HG02981 (cell line): ENCODE results near the gene LIMK1.

Source experiments
- ATAC-seq: cut with Tn5 transposase; IDR thresholded peaks from one replicate; pipeline ENCODE4 v1.9.1; 2021; ENCODE audit warnings: mild to moderate bottlenecking, moderate library complexity; ENCODE audit not compliant: unreplicated experiment

LIMK1 gene

DNA sequence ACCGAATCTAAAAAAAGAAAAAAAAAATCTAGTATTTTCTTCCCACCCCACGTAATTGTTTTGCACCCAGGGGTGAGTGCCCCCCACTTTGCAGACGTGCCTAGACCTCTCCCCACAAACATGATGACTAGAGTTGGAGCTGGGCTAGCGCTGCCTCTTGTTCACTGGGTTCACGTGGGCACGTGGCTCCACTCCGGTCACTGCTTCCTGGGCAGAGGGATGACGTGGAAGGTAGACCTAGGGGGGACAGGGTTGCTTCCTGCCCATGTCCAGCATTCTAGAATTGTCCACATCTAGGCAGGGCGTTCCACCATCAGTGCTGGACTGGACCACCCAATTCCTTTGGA, 861 bp upstream of the LIMK1 start:
- no peak for ATAC-seq

DNA sequence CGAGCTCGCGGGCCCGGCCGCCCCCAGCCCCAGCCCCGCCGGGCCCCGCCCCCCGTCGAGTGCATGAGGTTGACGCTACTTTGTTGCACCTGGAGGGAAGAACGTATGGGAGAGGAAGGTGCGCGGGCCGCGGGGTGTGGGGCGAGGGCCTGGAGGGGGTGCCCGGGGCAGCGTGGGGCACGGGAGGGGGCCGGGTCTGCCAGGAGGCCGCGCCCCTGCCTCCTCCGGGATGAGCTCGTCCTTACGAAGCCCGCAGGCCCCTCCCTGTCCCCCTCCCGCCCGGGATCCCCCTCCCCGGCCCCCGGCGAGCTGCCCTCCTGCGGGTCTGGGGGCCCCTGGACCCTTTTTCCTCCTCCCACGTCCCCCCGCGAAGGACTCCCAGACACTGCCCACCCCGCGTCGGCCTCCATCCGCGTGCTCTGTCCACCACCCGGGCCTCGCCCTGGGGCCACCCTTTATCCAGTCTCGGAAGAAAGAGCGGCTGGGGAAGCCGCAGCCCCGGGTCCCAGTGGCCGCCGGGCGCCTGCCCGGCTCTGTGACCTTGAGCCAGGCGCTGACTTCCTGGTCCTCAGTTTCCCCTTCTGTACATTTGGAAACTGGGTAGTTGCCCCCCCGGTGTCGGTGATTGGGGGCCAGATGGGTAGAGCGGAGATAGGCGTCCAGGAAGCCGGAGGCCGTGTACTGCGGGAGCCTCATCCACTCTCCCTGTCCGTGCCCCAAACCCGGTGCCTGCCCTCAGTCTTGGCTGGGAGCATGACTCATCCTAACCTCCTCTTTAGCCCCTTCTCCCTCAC, 521 bp downstream of the LIMK1 start:
- peak; percentile 51 for ATAC-seq

DNA sequence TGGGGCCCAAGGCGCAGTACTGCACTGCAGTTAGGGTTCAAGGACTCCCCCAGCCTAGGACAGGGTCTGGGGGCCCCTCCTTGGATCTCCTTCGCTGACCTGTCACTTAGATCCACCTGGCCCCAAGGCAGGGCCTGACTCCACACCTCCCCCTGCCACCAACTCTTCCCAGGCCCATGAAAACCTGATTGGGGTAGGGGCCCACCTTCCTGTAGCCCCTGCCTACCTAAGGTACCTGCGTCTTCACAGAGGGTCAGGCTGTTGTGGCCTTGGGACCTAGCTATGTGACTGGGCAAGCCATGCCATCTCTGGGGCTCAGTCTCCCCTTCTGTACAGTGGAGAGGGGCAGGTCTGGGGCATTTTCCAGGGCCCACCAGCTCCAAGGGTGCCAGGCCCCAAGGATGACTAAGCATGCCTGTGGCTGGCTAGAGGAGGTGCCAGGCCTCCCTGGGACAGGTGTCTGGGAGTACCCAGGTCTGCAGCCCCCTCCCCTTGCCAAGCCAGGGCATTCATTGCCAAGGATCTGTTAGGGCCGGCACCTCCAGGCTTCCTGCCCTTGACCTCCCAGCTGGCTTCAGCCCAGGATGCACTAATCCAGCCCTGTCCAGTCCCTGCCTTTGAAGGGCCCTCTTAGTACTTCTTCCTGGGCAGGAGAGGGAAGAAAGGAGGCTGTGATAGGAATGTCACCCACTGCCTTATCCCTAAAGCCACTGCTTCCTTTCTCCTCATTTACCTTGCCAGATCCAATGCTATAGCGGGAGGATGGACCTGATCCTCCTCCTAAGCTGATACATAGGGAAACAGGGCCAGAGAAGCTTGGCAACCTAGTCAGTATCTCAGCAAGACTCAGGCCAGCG, 1.3 kb downstream of the LIMK1 start:
- ATAC-seq = no peak

DNA sequence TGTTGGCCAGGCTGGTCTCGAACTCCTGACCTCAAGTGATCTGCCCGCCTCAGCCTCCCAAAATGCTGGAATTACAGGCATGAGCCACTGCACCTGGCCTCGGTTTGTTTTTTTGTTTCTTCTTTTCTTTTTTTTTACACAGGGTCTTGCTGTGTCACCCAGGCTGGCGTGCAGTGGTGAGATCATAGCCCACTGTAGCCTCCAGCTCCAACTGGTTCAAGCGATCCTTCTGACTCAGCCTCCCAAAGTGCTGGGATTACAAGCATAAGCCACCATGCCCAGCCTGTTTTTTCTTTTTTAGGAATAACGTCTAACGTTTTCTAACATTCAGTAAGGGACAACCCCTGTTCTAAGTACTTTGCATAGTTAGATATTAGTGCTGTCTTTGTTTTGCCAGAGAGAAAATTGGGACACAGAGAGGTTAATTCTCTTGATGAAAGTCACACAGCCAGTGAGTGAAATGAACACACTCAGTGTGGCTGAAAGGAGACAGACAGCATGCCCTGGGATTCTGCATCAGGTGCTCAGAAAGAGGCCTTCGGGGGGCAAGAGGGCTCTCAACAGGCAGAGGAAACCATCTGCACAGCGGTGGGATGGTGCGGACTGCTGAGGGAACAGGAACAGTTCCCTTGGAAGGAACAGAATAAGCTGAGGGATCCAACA, 4.3 kb downstream of the LIMK1 start:
- no peak for ATAC-seq

DNA sequence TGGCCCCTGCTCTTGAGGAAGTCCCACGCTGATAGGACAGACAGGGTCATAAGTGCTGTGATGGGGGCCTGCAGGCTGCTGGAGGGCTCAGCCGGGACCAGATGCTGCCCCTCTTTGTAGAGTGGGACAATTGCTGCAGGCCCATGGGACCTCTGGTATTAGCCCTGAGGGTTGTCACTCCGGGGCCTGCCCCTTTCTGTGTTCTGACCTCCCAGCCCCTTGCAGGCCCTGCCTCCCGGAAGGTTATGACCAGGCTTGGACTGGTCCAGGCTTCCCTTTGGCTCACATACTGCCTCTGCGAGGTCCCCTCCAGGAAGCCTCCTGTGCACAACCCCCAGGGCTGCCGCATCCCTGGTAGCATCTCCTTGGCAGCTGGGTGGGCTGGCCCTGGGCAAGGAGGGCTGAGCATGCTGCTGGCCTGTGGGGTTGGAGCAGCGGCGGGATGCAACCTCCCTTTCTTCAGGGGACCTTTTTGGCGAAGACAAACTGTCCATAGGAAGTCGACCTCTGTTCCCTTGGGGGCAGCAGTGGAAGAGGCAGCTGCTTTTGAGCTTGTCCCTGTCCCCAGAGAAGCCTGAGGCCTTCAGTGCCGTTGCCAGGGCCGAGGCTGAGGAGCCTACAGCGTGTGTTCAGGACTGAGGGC, 8.8 kb downstream of the LIMK1 start:
- no peak for ATAC-seq

DNA sequence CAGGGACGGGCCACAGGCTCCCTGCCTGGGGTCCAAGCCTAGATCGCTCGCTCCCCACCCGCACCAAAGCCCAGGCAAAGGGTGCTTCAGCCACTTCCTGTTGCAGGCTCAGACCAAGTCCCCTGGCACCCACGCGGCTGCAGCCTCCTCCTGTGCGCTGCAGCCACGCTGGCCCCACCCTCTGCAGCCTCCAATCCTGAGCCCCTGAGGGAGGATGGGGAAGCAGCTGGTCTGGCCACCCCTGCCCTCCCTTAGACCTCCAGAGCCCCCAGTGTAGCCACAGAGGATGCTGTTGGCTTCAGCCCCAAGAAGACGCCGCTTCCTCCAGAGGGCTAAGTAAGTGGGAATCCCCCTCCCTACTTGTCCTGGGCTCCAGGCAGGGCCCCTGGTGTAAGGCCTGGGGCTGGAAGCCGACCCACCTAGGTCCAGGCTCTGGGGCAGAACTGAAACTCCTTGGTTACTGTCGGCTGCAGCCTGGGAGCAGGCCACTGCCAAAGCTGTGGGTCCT, 9.4 kb downstream of the LIMK1 start:
- ATAC-seq = peak; percentile 55

DNA sequence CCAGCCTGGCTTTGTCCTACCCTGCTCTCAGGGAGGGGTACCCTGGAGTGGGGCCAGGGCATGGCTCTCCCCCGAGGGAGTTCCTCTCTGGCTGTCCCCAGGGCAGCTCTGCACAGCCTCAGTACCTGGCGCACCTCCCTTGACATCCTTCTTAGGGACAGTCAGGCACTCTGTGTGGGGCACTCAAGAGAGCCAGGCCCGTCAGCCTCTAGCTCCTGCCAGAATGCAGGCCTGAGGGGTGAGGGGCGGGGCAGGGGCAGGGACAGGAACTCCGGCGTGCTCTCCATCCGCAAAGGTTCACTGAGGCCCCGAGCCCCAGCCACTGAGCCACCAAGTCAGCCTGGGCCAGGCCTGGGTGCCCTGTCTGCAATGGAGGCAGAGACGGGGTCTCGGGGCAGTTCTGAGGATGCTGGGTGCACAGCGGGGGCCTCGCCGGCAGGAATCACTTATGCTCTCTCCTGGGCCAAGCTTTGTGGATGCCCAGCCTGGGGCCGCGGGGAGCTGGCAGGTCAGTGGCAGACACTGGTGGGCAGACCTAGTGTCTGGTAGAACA, 10.1 kb downstream of the LIMK1 start:
- peak; percentile 14 for ATAC-seq

DNA sequence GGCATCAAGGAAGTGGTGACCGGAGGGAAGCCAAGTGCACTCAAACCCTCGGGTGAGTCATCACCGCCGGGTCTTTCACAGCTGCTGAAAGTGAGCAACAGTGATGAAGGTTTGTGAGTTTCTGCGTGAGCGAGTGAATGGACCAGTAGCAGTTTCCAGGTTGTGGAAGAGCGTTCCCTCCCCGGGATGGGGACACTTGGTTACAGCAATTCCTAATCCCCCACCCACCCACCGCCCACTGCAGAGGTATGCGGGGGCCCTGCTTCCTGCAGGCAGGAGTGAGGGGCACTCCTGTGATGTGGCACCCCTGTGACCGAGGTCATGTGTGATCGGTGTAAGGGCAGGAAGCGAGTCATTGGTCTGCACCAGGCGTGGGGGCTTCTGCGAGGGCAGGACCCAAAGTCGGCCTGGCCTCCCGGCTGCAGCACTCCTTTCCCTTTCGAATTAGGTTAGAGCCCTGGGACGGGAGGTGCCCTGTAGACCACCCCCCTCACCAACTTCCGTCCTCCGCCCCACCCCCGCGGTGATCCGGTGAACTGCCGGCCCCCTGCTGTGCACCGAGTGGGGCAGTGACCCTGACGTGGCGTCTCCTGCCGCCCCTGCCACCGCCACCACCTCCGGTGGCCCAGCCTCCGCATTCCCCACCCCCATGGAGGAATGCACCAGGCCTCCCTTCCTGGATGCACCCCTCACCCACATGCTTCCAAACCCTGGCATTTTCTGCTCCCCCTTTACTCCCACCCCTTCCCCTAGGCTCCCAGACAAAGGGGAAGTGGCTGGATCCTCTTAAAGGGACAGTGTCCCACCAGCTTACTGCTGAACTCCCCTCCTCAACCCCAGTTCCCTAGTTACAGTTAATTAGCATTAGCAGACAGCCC, 10.9 kb downstream of the LIMK1 start:
- peak; percentile 38 for ATAC-seq

DNA sequence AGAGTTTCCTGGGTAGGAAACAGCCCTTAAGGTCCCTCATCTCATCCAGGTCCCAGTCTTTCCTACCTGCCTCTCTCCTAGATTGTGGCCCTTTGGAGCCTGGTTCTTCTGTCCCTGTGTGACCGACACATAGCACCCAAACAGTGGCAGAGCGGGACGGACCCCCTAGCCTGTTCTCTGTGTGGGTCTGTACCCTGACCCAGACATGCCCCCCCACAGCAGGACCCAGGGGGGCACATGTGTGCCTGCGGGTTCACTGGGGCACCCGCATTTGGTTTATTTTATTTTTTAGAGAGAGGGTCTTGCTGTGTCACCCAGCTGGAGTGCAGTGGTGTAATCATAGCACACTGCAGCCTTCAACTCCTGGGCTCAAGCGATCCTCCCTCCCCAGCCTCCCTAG, 11.5 kb downstream of the LIMK1 start:
- ATAC-seq = no peak

DNA sequence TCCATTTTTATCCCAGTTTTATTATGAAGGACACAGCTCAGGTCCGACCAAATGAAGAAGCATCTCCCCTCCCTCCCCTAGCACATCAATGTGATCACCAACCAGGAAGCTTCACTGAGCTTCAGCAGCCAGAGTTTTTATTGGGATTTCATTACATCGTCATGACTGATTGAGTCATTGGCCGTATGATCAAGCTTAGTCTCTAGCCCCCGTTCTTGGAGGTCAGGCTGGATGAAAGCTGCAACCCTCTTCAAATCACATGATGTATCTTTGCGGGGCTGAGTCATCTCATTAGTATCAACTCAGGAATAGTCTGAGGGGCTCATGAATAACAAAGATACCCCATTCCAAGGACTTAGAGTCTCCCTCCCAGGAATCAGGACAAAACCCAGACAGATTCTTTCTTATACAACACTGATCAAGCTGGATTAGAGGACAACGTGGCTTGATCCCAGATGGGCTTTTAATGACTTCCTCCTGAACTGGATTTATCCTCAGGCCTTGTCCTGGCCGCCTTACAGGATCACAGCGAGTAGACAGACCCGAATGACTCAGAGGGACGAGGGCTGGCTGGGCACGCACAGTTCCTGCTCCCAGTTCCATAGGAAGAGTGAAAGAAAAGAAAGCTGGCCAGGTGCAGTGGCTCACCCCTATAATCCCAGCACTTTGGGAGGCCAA, 14.5 kb downstream of the LIMK1 start:
- ATAC-seq = no peak

DNA sequence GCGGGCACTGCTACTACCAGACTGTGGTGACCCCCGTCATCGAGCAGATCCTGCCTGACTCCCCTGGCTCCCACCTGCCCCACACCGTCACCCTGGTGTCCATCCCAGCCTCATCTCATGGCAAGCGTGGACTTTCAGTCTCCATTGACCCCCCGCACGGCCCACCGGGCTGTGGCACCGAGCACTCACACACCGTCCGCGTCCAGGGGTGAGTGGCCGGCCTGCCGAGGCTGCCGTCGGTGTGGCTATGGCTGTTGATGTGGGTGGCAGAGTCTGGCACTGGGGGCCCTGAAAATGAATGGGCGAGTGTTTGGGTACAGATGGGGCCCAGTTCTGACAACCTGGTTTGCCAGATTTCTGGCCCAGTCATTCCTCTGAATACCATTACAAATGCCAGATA, 15.4 kb downstream of the LIMK1 start:
- ATAC-seq = no peak

DNA sequence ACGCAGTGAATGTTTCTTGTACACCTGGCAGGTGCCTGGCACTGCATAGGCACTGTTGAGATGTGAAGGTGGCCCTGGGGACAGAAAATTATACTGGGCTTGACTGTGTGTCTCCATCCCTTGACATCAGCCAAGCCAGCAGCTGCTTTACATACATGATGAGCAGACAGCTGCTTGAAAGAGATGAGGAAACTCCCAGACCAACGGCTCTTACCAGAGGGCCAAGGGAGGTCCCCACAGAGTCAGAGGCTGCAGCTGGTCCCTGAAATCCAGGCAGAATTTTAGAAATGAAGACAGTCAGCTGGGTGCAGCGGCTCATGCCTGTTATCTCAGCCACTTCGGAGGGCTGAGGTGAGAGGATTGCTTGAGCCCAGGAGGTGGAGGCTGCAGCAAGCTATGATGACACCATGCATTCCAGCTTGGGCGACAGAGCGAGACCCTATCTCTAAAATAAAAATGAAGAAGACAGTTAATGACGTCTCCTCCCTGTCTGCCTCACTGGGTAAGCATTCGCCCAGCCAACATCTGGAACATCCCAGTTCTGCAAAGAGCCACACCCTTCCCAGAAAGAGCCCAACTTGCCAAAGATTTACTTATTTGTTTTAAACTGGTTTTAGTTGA, 17.6 kb downstream of the LIMK1 start:
- ATAC-seq = peak; percentile 83

DNA sequence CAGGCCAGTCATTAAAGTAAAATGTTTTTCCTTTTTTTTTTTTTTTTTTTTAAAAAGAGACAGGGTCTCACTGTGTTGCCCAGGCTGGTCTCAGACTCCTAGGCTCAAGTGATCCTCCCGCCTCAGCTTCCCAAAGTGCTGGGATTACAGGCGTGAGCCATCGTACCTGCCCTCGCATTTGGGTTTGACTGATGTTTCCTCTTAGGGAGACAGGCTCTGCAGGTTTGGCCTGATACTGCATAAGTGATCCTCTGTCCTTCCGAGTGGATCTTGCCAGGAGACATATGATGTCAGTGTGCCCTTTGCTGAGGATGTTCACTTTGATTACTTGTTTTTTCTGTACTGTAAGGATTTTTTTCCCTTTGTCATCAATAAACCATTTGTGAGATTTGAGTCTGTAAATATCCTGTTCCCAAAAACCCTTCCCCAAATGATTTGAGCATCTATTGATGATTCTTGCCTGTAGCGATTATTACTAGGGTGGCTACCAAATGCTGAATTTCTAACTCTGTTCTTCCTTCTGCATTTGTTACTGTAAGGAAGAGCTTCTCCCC, 19.7 kb downstream of the LIMK1 start:
- no peak for ATAC-seq

DNA sequence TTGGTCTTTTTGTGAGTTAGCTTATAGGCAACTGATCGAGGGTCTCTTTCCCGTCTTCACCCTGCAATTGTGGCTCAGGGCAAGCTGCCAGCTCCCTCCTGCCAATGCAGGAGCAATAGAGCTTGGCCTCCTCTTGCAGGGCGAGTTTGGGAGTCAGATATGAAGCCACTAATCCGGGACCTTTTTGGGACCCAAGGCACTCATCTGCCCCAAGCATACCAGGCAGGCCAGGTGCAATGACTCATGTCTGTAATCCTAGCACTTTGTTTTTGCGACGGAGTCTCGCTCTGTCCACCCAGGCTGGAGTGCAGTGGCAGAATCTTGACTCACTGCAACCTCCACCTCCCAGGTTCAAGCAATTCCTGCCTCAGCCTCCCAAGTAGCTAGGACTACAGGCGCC, 21.1 kb downstream of the LIMK1 start:
- ATAC-seq = no peak

DNA sequence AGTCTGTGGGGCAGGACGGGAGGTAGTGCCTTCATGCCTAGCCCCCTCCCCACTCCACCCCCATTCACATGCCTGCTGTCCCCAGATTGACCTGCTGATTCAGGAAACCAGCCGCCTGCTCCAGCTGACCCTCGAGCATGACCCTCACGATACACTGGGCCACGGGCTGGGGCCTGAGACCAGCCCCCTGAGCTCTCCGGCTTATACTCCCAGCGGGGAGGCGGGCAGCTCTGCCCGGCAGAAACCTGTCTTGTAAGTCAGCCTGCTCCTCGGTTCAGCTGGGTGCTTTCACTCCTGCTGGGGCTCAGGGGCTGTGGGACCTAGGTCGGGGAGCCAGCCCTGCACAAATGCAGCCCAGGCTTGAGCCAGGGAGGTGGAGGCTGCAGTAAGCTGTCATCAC, 22.4 kb downstream of the LIMK1 start:
- no peak for ATAC-seq

DNA sequence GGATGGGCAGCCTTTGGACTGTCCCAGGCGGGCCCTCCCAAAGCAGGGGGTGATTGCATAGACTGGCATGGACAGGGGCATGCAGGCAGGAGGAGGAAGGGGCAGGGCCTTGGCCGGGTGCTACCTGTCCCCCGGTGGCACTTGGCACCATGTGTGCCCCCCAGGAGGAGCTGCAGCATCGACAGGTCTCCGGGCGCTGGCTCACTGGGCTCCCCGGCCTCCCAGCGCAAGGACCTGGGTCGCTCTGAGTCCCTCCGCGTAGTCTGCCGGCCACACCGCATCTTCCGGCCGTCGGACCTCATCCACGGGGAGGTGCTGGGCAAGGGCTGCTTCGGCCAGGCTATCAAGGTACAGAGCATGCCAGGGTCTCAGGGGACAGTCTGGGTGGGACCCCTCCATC, 23.2 kb downstream of the LIMK1 start:
- ATAC-seq = no peak

DNA sequence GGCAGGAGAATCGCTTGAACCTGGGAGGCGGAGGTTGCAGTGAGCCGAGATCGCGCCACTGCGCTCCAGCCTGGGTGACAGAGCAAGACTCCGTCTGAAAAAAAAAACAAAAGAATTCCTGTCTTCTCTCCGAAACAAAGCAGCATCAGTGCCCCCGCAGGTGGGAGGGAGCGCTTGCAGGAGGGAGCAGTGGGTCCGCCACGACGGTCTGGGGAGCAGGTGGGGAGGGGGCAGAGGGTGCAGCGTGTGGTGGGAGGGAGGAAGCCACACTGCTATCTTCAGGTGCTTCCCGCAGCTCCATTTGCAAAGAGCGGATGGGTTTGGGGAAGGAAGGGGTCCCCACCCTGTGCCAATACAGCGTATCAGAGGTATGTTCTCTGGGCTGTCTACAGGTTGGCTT, 31.7 kb downstream of the LIMK1 start:
- no peak for ATAC-seq

DNA sequence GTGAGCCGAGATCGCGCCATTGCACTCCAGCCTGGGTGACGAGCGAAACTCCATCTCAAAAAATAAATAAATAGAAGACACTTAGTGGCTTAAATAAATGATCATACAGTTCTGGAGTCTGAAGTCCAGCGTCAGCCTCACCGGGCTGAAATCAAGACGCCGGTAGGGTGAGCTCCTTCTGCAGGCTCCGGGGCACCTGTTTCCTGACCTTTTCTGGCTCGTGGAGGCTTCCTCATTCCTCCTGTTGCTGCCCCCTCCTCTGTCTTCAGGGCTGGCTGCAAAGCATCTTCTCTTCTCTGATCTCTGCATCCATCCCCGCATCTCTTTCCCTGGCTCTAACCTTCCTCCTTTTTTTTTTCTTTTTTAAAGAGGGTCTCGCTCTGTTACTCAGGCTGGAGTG, 32.8 kb downstream of the LIMK1 start:
- ATAC-seq = no peak

DNA sequence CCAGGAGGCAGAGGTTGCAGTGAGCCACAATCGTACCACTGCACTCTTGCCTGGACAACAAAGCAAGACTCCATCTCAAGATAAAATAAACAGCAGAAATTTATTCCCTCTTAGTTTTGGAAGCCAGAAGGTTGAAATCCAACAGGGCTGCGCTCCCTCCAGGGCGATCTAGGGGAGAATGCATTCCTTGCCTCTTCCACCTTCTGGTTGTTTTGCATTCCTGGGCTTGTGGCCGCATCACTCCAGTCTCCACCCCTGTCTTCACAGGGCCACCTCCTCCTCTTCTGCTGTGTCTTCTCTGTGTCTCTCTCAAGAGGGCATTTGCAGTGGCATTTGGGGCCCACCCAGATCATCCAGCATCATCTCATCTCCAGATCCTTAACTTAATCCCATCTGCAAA, 36.2 kb downstream of the LIMK1 start:
- ATAC-seq = no peak
